MM.1S (cell line): Measurements from ENCODE around the gene RNF217.

ENCODE experiments used
- DNase-seq: peaks from one replicate; pipeline ENCODE4 v3.0.0-alpha.2; 2015
- H2AFZ ChIP-seq: fragments of 300-600 bp; sonication (generic); 2 replicates; pipeline ENCODE4 v1.6.0; 2016; ENCODE audit warnings: antibody characterized with exemption, low read length
- H3F3A ChIP-seq: fragments of 300-600 bp; sonication (generic); 2 replicates; pipeline ENCODE4 v1.6.1; 2016; ENCODE audit warnings: mild to moderate bottlenecking, antibody characterized with exemption, low read length, moderate library complexity, mixed read lengths; ENCODE audit not compliant: insufficient read depth
- H3K27ac ChIP-seq: fragments of 300-600 bp; sonication (generic); 2 replicates; pipeline ENCODE4 v1.5.1; 2016; ENCODE audit warnings: mild to moderate bottlenecking, low read length
- H3K27me3 ChIP-seq: fragments of 300-600 bp; sonication (generic); replicated peaks from 2 replicates; pipeline ENCODE4 v1.6.0; 2016; ENCODE audit warnings: low read length; ENCODE audit not compliant: insufficient read depth
- H3K36me3 ChIP-seq: fragments of 300-600 bp; sonication (generic); replicated peaks from 2 replicates; pipeline ENCODE4 v1.6.1; 2016; ENCODE audit warnings: mild to moderate bottlenecking, low read length, mixed read lengths; ENCODE audit not compliant: insufficient read depth
- H3K4me1 ChIP-seq: fragments of 300-600 bp; sonication (generic); 2 replicates; pipeline ENCODE4 v1.6.1; 2016; ENCODE audit warnings: low read length, mixed read lengths
- H3K4me2 ChIP-seq: fragments of 300-600 bp; sonication (generic); 2 replicates; pipeline ENCODE4 v1.6.0; 2016; ENCODE audit warnings: low read depth, low read length
- H3K4me3 ChIP-seq: fragments of 300-600 bp; sonication (generic); 2 replicates; pipeline ENCODE4 v1.5.1; 2016; ENCODE audit warnings: low read length, mixed read lengths
- H3K79me2 ChIP-seq: fragments of 300-600 bp; sonication (generic); 2 replicates; pipeline ENCODE4 v1.6.1; 2016; ENCODE audit warnings: mixed run types, low read length, mixed read lengths
- H3K9ac ChIP-seq: fragments of 300-600 bp; sonication (generic); 2 replicates; pipeline ENCODE4 v1.6.1; 2016; ENCODE audit warnings: low read length, mixed read lengths
- H3K9me2 ChIP-seq: fragments of 300-600 bp; sonication (generic); replicated peaks from 2 replicates; pipeline ENCODE4 v1.6.1; 2016; ENCODE audit warnings: mild to moderate bottlenecking, low read length, mixed read lengths; ENCODE audit not compliant: insufficient read depth
- H3K9me3 ChIP-seq: fragments of 300-600 bp; sonication (generic); replicated peaks from 2 replicates; pipeline ENCODE4 v1.6.1; 2016; ENCODE audit warnings: mild to moderate bottlenecking, low read length, mixed read lengths; ENCODE audit not compliant: insufficient read depth
- H4K20me1 ChIP-seq: fragments of 300-600 bp; sonication (generic); 2 replicates; pipeline ENCODE4 v1.6.1; 2016; ENCODE audit warnings: mild to moderate bottlenecking, low read length, moderate library complexity, mixed read lengths; ENCODE audit not compliant: insufficient read depth
- CTCF ChIP-seq: fragments of 300-600 bp; sonication (generic); IDR thresholded peaks from 2 replicates; pipeline ENCODE4 v1.5.1; 2016; ENCODE audit warnings: antibody characterized with exemption, low read length, mixed read lengths
- EZH2 ChIP-seq: fragments of 300-600 bp; sonication (generic); optimal IDR thresholded peaks from 2 replicates; pipeline ENCODE3; 2017; ENCODE audit warnings: low read depth, mild to moderate bottlenecking, antibody characterized with exemption, low read length, mixed read lengths
- EZH2phosphoT487 ChIP-seq: fragments of 300-600 bp; sonication (generic); IDR thresholded peaks from 2 replicates; pipeline ENCODE4 v1.6.1; 2018; ENCODE audit warnings: antibody characterized with exemption, low read length

RNF217 gene

GRCh38 chr6:124928851-124929250 lies 33.4 kb upstream of the RNF217 start:
- Histone ChIP-seq H3F3A (no peaks in the 10 kb centered on the region), H3K36me3 (no peaks in the 10 kb centered on the region), H3K4me3 (no peak overlapping the region), H3K79me2 (no peaks in the 10 kb centered on the region), H3K27me3 (no peaks in the 10 kb centered on the region), H3K9me2 (no peaks in the 10 kb centered on the region), H3K9ac (no peak overlapping the region), H4K20me1 (no peaks in the 10 kb centered on the region), H2AFZ (no peak overlapping the region), H3K4me2 (no peak overlapping the region), H3K4me1 (no peaks in the 10 kb centered on the region), H3K9me3 (no peaks in the 10 kb centered on the region), H3K27ac (no peak overlapping the region)
- no peak for TF ChIP-seq EZH2phosphoT487
- no peak for TF ChIP-seq CTCF
- no peak for TF ChIP-seq EZH2
- no peak for DNase-seq

GRCh38 chr6:124937645-124938044 lies 24.6 kb upstream of the RNF217 start:
- Histone ChIP-seq H3K4me1 (peaks cover 5% of the 10 kb centered on the region; the same call in 1 of the 2 replicates), H3K9ac (no peak overlapping the region), H2AFZ (no peak overlapping the region), H3F3A (no peaks in the 10 kb centered on the region), H4K20me1 (no peaks in the 10 kb centered on the region), H3K27me3 (no peaks in the 10 kb centered on the region), H3K36me3 (no peaks in the 10 kb centered on the region), H3K4me3 (no peak overlapping the region), H3K4me2 (no peak overlapping the region), H3K79me2 (no peaks in the 10 kb centered on the region), H3K27ac (no peak overlapping the region), H3K9me3 (no peaks in the 10 kb centered on the region), H3K9me2 (no peaks in the 10 kb centered on the region)
- DNase-seq: no peak
- TF ChIP-seq CTCF (no peak), EZH2phosphoT487 (no peak), EZH2 (no peak)

GRCh38 chr6:124941259-124941658 lies 21.0 kb upstream of the RNF217 start:
- Histone ChIP-seq H3K27me3 (no peaks in the 10 kb centered on the region), H2AFZ (no peak overlapping the region), H3K9me2 (no peaks in the 10 kb centered on the region), H3K4me1 (peaks cover 5% of the 10 kb centered on the region; the same call in 1 of the 2 replicates), H3K79me2 (no peaks in the 10 kb centered on the region), H4K20me1 (no peaks in the 10 kb centered on the region), H3K4me2 (no peak overlapping the region), H3F3A (no peaks in the 10 kb centered on the region), H3K4me3 (no peak overlapping the region), H3K9me3 (no peaks in the 10 kb centered on the region), H3K9ac (no peak overlapping the region), H3K27ac (no peak overlapping the region), H3K36me3 (no peaks in the 10 kb centered on the region)
- TF ChIP-seq EZH2phosphoT487: no peak
- peak; percentile 67 for DNase-seq

GRCh38 chr6:124943658-124944057 lies 18.6 kb upstream of the RNF217 start:
- H3K9me2 ChIP-seq: no peaks in the 10 kb centered on the region
- H3K79me2 ChIP-seq: no peaks in the 10 kb centered on the region
- H3K27me3 ChIP-seq: no peaks in the 10 kb centered on the region
- H3K36me3 ChIP-seq: no peaks in the 10 kb centered on the region
- H3K9ac ChIP-seq: no peak overlapping the region
- H3K4me1 ChIP-seq: peaks cover 5% of the 10 kb centered on the region; the same call in 1 of the 2 replicates
- 0 out of 2 replicates have a peak overlapping the region, but pooled peaks have one; percentile 7 for H3K4me2 ChIP-seq
- no peak overlapping the region for H2AFZ ChIP-seq
- TF ChIP-seq EZH2 (no peak), CTCF (no peak), EZH2phosphoT487 (no peak)
- no peaks in the 10 kb centered on the region for H4K20me1 ChIP-seq
- no peak overlapping the region for H3K4me3 ChIP-seq
- no peaks in the 10 kb centered on the region for H3K9me3 ChIP-seq
- H3F3A ChIP-seq: no peaks in the 10 kb centered on the region
- no peak overlapping the region for H3K27ac ChIP-seq
- no peak for DNase-seq
